WI38 (cell line): Measurements from ENCODE around the gene BHLHE41.

Experiments used
- H3K4me3 ChIP-seq: 2 replicates; pipeline ENCODE4 v1.5.1; 2011; ENCODE audit warnings: low read depth, mild to moderate bottlenecking, control low read depth, low read length
- CTCF ChIP-seq: IDR thresholded peaks from 2 replicates; pipeline ENCODE4 v1.5.1; 2012; ENCODE audit warnings: low read depth, mild to moderate bottlenecking, control low read depth, low read length

BHLHE41 gene

GRCh38 chr12:26124446-26125399 lies at the start of gene BHLHE41:
TSS of gene BHLHE41 (minus strand) at chr12:26125037. CDS start at chr12:26124779, 258 bp downstream.
- H3K4me3 ChIP-seq: peak within 1 kb of the TSS; percentile 69

DNA sequence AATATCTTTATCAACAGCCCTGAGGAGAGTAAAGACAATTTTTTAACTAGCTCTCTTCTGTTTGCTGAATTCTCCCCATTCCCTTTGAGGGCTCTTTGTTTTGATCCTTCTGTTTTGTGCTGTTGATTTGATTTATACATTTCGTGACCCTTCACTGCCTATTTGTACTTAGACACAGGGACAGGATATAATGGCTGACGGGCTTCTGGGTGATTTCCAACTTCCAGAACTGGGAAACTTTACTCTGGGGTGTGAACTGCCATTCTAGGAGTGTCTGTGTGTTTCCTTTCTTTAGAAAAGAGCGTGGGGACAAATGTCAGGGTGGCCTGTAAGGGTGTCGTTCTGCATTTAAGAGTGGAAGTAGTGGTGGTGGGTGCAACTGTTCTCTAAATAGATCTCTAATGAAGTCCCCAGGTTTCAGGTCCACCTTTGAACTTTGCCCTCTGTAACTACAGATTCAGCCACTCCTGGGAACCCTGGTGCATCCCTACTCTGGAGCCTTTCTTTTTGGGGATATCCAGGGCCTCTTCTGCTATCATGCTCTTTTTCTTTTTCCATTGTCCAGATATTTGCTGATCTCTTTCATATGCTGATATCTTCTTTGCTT lies 48.2 kb upstream of the BHLHE41 start:
- H3K4me3 ChIP-seq: no peak overlapping the region
- no peak for TF ChIP-seq CTCF

More at GRCh38 chr12:26124446-26125399, at the start of gene BHLHE41:
- no peak for TF ChIP-seq CTCF

DNA sequence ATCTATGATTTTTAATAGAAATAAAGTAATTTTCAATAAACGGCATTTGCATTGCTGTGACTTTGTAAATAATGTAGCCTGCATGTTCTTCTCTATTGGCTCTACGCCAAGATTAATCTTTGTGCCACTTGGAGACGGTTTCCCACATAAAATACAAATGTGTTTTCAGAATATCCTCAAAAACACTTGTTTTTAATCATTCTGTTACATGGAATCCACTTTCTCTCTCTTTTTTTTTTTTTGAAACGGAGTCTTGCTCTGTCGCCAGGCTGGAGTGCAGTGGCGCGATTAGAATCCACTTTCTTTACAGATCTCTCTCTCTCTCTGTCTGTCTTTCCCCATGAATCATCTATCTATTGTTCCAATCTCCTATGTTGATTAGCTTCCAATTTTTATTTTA lies 47.7 kb upstream of the BHLHE41 start:
- no peak overlapping the region for H3K4me3 ChIP-seq
- no peak for TF ChIP-seq CTCF

DNA sequence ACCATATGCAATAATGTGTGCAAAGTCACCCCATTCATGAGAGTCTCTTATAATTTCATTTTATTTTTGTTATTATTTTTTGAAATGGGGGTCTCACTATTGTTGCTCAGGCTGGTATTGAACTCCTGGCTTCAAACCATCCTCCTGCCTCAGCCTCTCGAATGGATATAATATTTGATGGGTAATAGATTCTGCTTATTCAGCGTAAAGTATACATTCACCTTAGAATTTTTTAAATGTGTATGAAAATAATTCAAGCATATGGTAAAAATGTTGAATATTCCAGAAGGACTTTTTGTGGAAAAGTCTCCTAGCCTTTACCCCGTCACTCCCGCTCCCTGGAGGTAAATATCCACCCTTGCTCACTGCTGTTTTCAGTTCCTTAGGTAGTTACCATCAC lies 47.2 kb upstream of the BHLHE41 start:
- H3K4me3 ChIP-seq: no peak overlapping the region
- TF ChIP-seq CTCF: no peak

GRCh38 chr12:26164118-26164517 lies 39.3 kb upstream of the BHLHE41 start:
- no peak for TF ChIP-seq CTCF
- H3K4me3 ChIP-seq: no peak overlapping the region

GRCh38 chr12:26162905-26163304 lies 38.1 kb upstream of the BHLHE41 start:
- no peak for TF ChIP-seq CTCF
- no peak overlapping the region for H3K4me3 ChIP-seq

- no peak overlapping the region for H3K4me3 ChIP-seq
- no peak for TF ChIP-seq CTCF
Measured at GRCh38 chr12:26162174-26162573, 37.3 kb upstream of the BHLHE41 start.
